GM19023 (cell line): ENCODE data around the gene SIX5.
"Not testable (repeated sequence)": the region's sequence is repeated elsewhere in the genome, so short reads cannot be mapped to it uniquely, and the experiment has no call there.

Source experiments
- ATAC-seq: cut with Tn5 transposase; IDR thresholded peaks from one replicate; pipeline ENCODE4 v1.9.1; 2021; ENCODE audit warnings: mild to moderate bottlenecking, moderate library complexity; ENCODE audit not compliant: unreplicated experiment

The SIX5 gene

DNA sequence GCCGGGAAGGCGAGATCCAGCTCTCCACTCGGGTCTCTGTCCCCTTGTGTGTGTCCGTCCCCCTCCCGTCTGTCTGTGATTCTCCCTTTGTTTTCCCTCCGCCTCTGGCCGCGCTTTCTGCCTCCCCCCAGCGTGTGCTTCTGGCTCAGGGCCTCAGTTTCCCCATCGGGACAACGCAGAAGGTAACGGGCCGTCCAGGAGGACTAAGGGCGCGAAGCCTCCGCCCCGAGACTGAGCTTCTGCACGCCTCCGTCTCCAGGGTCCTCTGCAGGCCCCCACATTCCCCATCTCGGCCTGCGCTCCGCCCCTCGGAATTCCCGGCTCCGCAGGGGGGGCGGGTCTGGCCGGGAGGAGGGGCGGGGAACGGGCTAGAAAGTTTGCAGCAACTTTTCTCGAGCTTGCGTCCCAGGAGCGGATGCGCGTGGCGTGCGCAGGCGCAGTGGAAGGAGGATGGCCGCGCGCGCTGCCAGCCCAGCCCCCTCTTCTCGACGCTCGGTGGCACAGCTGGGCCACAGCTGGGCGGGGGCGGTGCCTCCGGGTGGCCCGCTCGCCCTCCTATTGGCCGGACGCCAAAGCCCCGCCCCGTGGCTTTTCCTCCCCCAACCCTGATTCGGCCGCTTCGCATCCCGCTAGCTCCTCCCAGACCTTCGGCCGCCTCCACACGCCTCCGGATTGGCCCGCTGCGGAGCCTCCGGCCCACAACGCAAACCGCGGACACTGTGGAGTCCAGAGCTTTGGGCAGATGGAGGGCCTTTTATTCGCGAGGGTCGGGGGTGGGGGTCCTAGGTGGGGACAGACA lies at the start of gene SIX5:
Gene SIX5, minus strand, starts transcription at position 269 of the 799 bp plus-strand sequence. CDS start 408 bp downstream, outside the sequence.
- ATAC-seq, result peak; percentile 58

DNA sequence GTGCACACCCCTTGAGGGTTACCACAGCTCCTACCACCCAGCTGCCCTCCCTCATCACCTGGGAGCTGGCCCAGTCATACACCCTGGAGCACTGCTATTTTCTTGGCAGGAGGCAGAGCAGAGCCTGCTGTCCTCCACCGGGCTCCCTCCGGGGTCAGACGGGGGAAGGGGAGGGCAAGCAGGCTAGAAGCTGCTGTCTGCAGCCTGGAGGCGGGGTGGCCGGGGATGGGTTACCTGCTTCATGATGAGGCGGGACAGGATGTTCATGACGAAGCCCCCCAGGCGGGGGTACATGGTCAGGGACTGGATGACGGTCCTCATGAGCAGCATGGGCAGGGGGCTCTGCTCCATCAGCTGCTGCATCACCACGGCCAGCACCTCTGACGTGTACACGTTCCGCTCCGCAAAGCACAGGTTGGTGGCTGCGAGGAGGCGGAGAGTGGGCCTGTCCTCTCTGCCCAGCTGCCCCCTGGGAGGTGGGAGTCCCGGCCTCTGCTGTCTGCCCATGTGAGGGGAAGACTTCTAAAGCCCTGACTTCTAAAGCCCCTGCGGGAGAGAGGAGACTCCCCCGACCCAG lies 48.8 kb upstream of the SIX5 start:
- no peak for ATAC-seq

DNA sequence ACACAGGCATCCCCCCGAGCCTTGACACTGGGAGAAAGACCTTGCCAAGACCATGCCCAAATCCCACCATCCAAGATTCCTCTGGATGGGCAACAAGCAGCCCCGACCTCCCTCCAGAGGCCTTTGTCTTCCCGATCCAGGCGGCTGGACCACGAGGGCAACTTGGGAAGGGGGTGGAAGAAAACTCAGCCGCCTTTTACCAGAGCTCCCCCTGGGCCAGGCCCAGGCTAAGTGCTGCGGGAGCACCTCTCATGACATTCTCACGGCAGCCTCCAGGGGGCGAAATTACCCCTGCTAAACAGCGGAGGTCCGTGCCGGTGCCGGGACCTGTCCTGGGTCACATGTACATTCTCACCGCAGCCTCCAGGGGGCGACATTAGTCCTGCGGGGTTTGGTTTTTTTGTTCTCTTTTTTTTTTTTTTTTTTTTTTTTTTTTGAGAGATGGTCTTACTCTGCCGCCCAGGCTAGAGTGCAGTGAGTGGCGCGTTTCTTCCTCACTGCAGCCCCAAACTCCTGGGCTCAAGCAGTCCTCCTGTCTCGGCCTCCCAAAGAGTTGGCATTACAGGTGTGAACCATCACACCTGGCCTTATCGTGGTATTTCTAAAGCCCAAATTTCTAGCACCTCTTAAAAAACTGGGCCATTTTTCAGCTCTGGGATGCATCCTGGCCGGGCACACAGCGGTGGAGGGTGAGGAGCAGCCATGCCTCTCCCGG lies 48.1 kb upstream of the SIX5 start:
- peak; percentile 77 for ATAC-seq

DNA sequence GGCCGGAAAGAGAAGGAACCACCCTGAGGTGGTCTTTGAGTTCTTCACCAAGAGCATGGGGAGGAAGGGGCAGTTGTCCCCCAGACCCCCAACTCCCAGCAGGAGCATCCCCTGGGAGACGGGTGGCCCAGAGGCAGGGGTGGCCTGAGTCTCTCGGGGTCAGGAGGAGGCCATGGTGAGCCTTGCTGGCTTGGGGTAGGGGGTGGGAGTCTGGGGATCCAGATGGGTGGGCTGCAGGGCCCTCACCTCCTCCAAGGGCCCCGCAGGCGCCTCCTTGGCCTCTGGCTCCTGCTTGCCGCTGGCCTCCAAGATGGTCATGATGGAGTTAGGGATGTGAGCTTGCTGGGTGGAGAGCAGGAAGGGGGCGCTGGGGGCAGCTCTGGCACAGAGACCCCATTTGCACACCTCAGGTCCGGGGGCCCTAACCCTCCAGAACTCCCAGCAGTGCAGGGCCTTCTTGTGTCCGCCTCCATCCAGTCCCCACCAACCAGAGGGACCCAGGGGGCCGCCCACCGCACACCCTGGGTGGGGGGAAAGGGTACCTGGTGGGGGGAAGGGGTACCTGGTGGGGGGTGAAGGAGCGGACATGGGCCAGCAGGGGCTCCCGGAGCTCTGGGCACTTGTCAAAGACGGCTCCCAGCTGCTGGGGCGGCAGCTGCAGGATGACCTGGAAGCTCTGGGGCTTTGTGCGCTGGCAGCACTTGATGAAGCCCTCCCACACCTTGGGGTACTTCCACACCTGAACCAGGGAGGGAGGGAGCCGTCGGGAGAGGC lies 47.4 kb upstream of the SIX5 start:
- no peak for ATAC-seq

- no peak for ATAC-seq
Observed at GRCh38 chr19:45815481-45816216, 46.6 kb upstream of the SIX5 start.

DNA sequence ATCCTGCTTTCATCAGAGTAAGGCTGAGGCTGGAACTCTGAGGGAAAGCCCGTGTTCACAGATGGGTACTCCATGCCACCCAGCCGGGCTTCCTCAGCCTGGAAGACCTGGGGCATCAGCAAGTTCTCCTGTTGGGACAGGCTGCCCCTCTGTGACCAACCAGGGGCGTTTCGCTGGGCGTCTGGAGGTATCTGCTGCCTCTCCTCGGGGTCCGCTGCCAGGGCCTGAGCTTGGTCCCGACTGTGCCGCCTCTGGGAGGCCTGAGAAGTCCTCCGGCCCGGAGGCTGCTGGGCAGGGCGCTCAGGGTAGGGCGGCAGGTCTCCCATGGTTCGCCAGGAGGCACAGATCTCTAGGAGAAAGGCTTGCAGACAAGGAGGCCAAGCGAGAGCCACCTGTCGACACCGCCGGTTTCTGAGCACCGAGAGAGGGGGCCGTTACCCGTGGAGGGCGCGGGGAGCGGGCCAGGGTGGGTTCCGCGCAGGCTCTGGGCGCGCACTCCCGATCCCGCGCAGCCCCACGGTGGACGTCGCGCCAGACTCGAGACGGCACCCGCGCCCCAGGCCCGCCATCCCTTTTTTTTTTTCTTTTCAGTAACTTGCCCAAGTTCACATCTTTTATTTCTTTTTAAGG lies 45.9 kb upstream of the SIX5 start, which contains the start of gene RSPH6A:
Gene RSPH6A, minus strand, starts transcription at position 458 of the 630 bp plus-strand sequence. Its CDS starts 132 bp downstream, at position 326.
- ATAC-seq, result no peak

GRCh38 chr19:45814166-45814780 lies 45.2 kb upstream of the SIX5 start:
- ATAC-seq, result no peak

GRCh38 chr19:45812297-45812696 lies 43.2 kb upstream of the SIX5 start:
- ATAC-seq, result no peak

DNA sequence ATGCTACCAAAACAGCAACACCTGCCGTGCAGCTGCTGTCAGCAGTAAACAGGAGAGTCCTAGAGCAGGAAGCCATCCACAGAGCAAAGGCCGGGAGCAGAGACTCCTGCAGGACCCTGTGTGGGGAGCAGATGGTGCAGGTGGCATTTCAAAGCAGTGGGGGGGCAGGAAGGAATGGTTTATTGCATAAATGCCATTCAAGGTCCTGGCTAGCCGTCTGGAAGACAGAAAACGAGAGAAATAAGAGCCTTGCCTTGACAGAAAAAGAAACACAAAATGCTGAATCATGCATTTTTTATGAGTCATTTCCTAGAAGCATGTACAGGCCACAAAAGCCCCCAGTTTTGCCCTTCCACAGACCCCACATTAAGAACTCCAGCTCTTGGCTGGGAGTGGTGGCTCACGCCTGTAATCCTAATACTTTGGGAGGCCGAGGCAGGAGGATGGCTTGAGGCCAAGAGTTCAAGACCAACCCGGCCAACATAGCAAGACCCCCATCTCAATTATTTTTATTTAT lies 40.6 kb upstream of the SIX5 start:
- no peak for ATAC-seq

DNA sequence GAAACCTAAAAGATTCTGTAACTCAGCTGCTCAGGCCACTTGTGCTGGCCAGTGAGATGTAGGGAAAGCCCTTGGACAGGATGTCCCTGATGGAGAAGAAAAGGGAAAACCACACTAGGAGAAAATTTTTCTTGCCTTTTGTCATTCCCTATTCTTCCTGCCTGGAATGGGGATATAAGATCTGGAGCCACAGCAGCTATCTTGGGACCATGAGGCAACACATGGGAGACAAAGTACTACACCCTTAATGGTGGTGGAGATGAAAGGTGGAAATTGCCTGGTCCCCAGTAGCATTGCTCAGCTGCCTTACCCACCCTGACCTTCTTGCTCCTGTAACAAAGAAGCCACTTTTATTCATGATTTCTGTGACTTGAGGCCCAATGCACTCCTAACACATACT lies 36.7 kb upstream of the SIX5 start:
- no peak for ATAC-seq

GRCh38 chr19:45804959-45805230 lies 35.8 kb upstream of the SIX5 start:
- no peak for ATAC-seq

GRCh38 chr19:45804140-45804958 lies 35.3 kb upstream of the SIX5 start:
- ATAC-seq, result no peak

GRCh38 chr19:45801603-45802175 lies 32.6 kb upstream of the SIX5 start:
- no peak for ATAC-seq

DNA sequence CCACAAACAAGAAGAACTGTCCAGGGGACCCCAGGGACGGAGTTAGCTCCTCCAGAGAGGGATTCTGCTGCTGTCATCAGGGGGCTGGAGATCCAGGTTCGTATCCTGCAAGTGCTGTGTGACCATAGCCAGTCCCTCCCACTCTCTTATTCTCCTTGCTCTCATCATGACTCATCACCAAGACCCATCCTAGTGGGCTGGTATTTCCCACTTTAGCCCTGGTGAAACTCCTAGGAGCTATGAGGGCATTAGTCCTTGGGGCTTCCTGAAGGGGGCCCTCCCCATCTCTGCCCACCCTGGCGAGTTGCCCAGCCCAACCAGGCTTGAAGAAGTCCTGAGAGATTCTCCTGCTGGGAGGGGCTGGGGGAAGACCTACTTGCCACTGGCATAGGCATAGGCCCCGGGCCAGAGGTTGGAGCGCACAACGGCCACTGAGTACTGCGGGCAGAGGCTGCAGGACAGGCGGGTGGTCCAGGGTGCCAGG lies 31.1 kb upstream of the SIX5 start:
- no peak for ATAC-seq

DNA sequence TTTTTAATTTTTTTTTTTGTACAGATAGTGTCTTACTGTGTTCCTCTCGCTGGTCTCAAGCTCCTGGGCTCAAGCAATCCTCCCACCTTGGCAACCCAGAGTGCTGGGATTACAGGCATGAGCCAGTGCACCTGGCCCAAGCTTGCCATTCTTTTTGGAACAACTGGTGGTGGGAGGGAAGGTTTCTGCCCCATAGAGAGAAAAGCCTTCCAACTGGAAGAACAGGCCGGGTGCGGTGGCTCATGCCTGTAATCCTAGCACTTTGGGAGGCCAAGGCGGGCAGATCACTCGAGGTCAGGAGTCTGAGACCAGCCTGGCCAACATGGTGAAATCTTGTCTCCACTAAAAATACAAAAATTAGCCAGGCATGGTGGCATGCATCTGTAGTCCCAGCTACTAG lies 30.5 kb upstream of the SIX5 start:
- not testable (repeated sequence) for ATAC-seq

GRCh38 chr19:45798995-45799517 lies 30.0 kb upstream of the SIX5 start:
- no peak for ATAC-seq

DNA sequence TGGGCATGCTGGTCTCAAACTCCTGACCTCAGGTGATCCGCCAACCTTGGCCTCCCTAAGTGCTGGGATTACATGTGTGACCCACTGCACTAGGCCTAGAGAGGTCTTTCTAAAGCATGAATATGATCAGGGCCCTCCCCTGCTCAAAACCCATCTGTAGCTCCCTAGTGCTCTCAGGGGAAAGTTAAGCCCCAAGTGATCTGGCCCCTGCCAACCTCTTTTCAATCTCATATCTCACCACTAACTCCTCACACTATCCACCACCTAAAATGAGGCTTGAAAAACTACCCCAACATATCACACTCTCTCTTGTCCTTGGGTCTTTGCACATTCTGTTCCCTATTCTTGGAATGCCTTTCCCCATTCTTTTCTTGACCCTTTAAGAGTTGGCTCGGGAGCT lies 25.6 kb upstream of the SIX5 start:
- no peak for ATAC-seq

- ATAC-seq, result no peak
Observed at GRCh38 chr19:45793876-45794275, 24.8 kb upstream of the SIX5 start.
